HCT116 (cell line): Measurements from ENCODE around the gene CGNL1. TPM values are rescaled to one million over a fixed set of nuclear protein-coding genes. Genes with fewer than 3 reads are reported as not detected.

Experiments
- ATAC-seq: fragments of 200-7000 bp; cut with Tn5 transposase; 2 replicates; pipeline ENCODE4 v1.9.1; 2020; ENCODE audit warnings: mild to moderate bottlenecking, moderate library complexity
- BruUV-seq: library from RNA; stranded (reverse); fragments of 400-500 nt; replicated peaks from 2 replicates; lab custom pipeline; 2021; lab: Mats Ljungman, UMichigan
- CTCF ChIA-PET: fragments of 300-600 bp; sonication (Branson Sonifier 250); formaldehyde crosslinking; loops from one replicate; lab custom pipeline; 2021; ENCODE audit warnings: antibody characterized with exemption; lab: Charles Lee
- POLR2A ChIA-PET: fragments of 300-600, 350-600 bp; sonication (Branson Sonifier 250); formaldehyde crosslinking; loops from one replicate; lab custom pipeline; 2021; ENCODE audit warnings: antibody characterized with exemption; lab: Charles Lee
- RAD21 ChIA-PET, 2 experiments: fragments of 300-600 bp; sonication (Branson Sonifier 250); formaldehyde crosslinking; loops; one replicate each; lab custom pipeline; 2023; ENCODE audit warnings: low total read pairs in 2 of 2; ENCODE audit not compliant: uncharacterized antibody in 2 of 2, unreplicated experiment in 2 of 2, low non-redundant PET in 1 of 2; lab: Charles Lee
- DNase-seq: peaks from one replicate; pipeline ENCODE4 v3.0.0-alpha.2; 2010; ENCODE audit warnings: low read depth, low spot score
- H2AFZ ChIP-seq: fragments of 200-600 bp; shearing (Covaris generic), sonication (generic); 2 replicates; pipeline ENCODE4 v1.6.1; 2017; ENCODE audit warnings: low read depth, mixed run types, mixed read lengths, antibody characterized with exemption, low read length; ENCODE audit not compliant: poor library complexity, severe bottlenecking
- H3K27ac ChIP-seq: 2 replicates; pipeline ENCODE4 v1.5.1; 2012; ENCODE audit warnings: low read depth, low read length
- H3K27me3 ChIP-seq: fragments of 200-600 bp; sonication (generic); 2 replicates; pipeline ENCODE4 v1.6.1; 2016; ENCODE audit warnings: mixed run types, low read length, mixed read lengths; ENCODE audit not compliant: insufficient read depth
- H3K36me3 ChIP-seq, 2 experiments: fragments of 200-500 bp in 1 of 2; fragments of 200-600 bp in 1 of 2; sonication (Bioruptor generic) in 1 of 2; sonication (generic) in 1 of 2; 2 replicates each; pipeline versions ENCODE4 v1.5.1 to v1.6.1; 2014 to 2016; ENCODE audit warnings: low read length in 2 of 2, inconsistent platforms in 1 of 2, mixed read lengths in 1 of 2, mixed run types in 1 of 2; ENCODE audit not compliant: insufficient read depth in 2 of 2, control insufficient read depth in 1 of 2
- H3K4me1 ChIP-seq, 2 experiments: fragments of 200-600 bp in 1 of 2; sonication (generic) in 1 of 2; 2 replicates each; pipeline versions ENCODE4 v1.5.1 to v1.6.1; 2012 to 2017; ENCODE audit warnings: low read length in 2 of 2, inconsistent platforms in 1 of 2, mild to moderate bottlenecking in 1 of 2, mixed read lengths in 1 of 2, mixed run types in 1 of 2, moderate library complexity in 1 of 2; ENCODE audit not compliant: insufficient read depth in 2 of 2, control insufficient read depth in 1 of 2
- H3K4me2 ChIP-seq: fragments of 200-600 bp; sonication (generic); 2 replicates; pipeline ENCODE4 v1.6.1; 2017; ENCODE audit warnings: mixed run types, low read length, mixed read lengths
- H3K4me3 ChIP-seq, 2 experiments: fragments of 200-600 bp in 1 of 2; sonication (generic) in 1 of 2; replicated peaks in 1 of 2; 2 replicates each; pipeline ENCODE4 v1.5.1; 2011 to 2016; ENCODE audit warnings: low read length in 2 of 2, control low read depth in 1 of 2, low read depth in 1 of 2, mild to moderate bottlenecking in 1 of 2, mixed read lengths in 1 of 2, mixed run types in 1 of 2
- H3K79me2 ChIP-seq: fragments of 200-600 bp; sonication (generic); 2 replicates; pipeline ENCODE4 v1.6.1; 2017; ENCODE audit warnings: mild to moderate bottlenecking, mixed run types, low read length, moderate library complexity, mixed read lengths; ENCODE audit not compliant: insufficient read depth
- H3K9ac ChIP-seq: fragments of 200-600 bp; sonication (generic); 2 replicates; pipeline ENCODE4 v1.6.1; 2016; ENCODE audit warnings: low read length, mixed read lengths
- H3K9me2 ChIP-seq: fragments of 200-600 bp; sonication (generic), shearing (Covaris generic); 2 replicates; pipeline ENCODE4 v1.6.1; 2017; ENCODE audit warnings: mixed run types, mild to moderate bottlenecking, moderate library complexity; ENCODE audit not compliant: insufficient read depth
- H3K9me3 ChIP-seq, 2 experiments: fragments of 200-500 bp in 1 of 2; fragments of 200-600 bp in 1 of 2; sonication (Bioruptor generic) in 1 of 2; sonication (generic) in 1 of 2; 2 replicates each; pipeline ENCODE4 v1.6.1; 2014 to 2017; ENCODE audit warnings: low read length in 2 of 2, mixed read lengths in 2 of 2, inconsistent platforms in 1 of 2, low read depth in 1 of 2, mild to moderate bottlenecking in 1 of 2, mixed run types in 1 of 2, moderate library complexity in 1 of 2; ENCODE audit not compliant: control insufficient read depth in 1 of 2, insufficient read depth in 1 of 2
- H4K20me1 ChIP-seq: fragments of 200-600 bp; sonication (generic), shearing (Covaris generic); 2 replicates; pipeline ENCODE4 v1.6.1; 2017; ENCODE audit warnings: mixed run types, mild to moderate bottlenecking, moderate library complexity; ENCODE audit not compliant: insufficient read depth
- EZH2 ChIP-seq: fragments of 200-600 bp; sonication (generic); IDR thresholded peaks from 2 replicates; pipeline ENCODE4 v1.6.1; 2017; ENCODE audit warnings: antibody characterized with exemption, mixed run types
- JUND ChIP-seq: IDR thresholded peaks from 2 replicates; pipeline ENCODE4 v1.6.1; 2012
- RAD21 ChIP-seq: IDR thresholded peaks from 2 replicates; pipeline ENCODE4 v1.6.1; 2012; ENCODE audit warnings: low read depth, mild to moderate bottlenecking
- REST ChIP-seq: IDR thresholded peaks from 2 replicates; pipeline ENCODE4 v1.6.1; 2012; ENCODE audit warnings: low read depth
- SP1 ChIP-seq: IDR thresholded peaks from 2 replicates; pipeline ENCODE4 v1.6.1; 2012; ENCODE audit warnings: low read depth
- ZFX ChIP-seq: fragments of 450-650 bp; IDR thresholded peaks from 2 replicates; pipeline ENCODE4 v1.6.1; 2017
- intact Hi-C: fragments of 100-400 bp; cut with micrococcal nuclease; formaldehyde crosslinking; loops from 2 replicates; pipeline ENCODE4 v1.10.0; 2022
- total RNA-seq: library from RNA; stranded (reverse); gene quantifications from one replicate; pipeline ENCODE4 v1.2.1, GENCODE V29; 2021; ENCODE audit not compliant: unreplicated experiment
- TF ChIP-seq, protein P1 (sequence below): IDR thresholded peaks from 2 replicates; pipeline ENCODE4 v1.6.1; 2012

The CGNL1 gene
- total RNA-seq, 1 experiment from 2014 or later, result 2.2 TPM

- no peak overlapping the region for H3K4me3 ChIP-seq
- ChIA-PET POLR2A (no interaction called here), CTCF (no interaction called here), RAD21 (no interaction called here)
- H3K79me2 ChIP-seq, result no peaks in the 10 kb centered on the region
- no peaks in the 10 kb centered on the region for H4K20me1 ChIP-seq
- intact Hi-C loops, result no loop called here
- H3K27ac ChIP-seq, result no peak overlapping the region
- no peak overlapping the region for H2AFZ ChIP-seq
- no peak overlapping the region for H3K9ac ChIP-seq
- H3K36me3 ChIP-seq, result no peaks in the 10 kb centered on the region
- DNase-seq (no peak), ATAC-seq (no peak)
- H3K4me1 ChIP-seq, result no peaks in the 10 kb centered on the region
- no peaks in the 10 kb centered on the region; the same call in 1 of the 2 replicates for H3K9me2 ChIP-seq
- H3K4me2 ChIP-seq, result no peak overlapping the region
- no peak for TF ChIP-seq SP1
- TF ChIP-seq REST, result no peak
- TF ChIP-seq ZFX, result no peak
- TF ChIP-seq, protein P1, sequence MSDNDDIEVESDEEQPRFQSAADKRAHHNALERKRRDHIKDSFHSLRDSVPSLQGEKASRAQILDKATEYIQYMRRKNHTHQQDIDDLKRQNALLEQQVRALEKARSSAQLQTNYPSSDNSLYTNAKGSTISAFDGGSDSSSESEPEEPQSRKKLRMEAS, result no peak
- TF ChIP-seq JUND, result no peak
- no peak for TF ChIP-seq EZH2
- H3K27me3 ChIP-seq, result no peaks in the 10 kb centered on the region
- no peaks in the 10 kb centered on the region for H3K9me3 ChIP-seq
- BruUV-seq, result no TSS peak
Measured at GRCh38 chr15:57356178-57356577, 20.1 kb upstream of the CGNL1 start.

GRCh38 chr15:57356636-57357035, 19.7 kb upstream of the CGNL1 start:
- Histone ChIP-seq H3K9ac (no peak overlapping the region), H3K4me3 (no peak overlapping the region), H3K9me2 (no peaks in the 10 kb centered on the region; the same call in 1 of the 2 replicates), H3K9me3 (no peaks in the 10 kb centered on the region), H3K27me3 (no peaks in the 10 kb centered on the region), H3K79me2 (no peaks in the 10 kb centered on the region), H3K36me3 (no peaks in the 10 kb centered on the region), H3K4me1 (no peaks in the 10 kb centered on the region), H4K20me1 (no peaks in the 10 kb centered on the region), H3K27ac (no peak overlapping the region), H2AFZ (no peak overlapping the region), H3K4me2 (no peak overlapping the region)
- no peak for ATAC-seq
- POLR2A ChIA-PET, result no interaction called here
- RAD21 ChIA-PET, result no interaction called here
- CTCF ChIA-PET, result no interaction called here
- no peak for DNase-seq
- TF ChIP-seq RAD21, result no peak
- no TSS peak for BruUV-seq
- intact Hi-C loops, result no loop called here
